Neural cell (in vitro differentiated cells): ENCODE data around the gene FKBP4. TPM values are rescaled to one million over a fixed set of nuclear protein-coding genes. Genes with fewer than 3 reads are reported as not detected.

ENCODE experiments used
- H2AFZ ChIP-seq: fragments of 200-600, 300-800 bp; sonication (generic), shearing (Covaris generic); 2 replicates; pipeline ENCODE4 v1.6.0; 2014; ENCODE audit warnings: low read depth, mild to moderate bottlenecking, antibody characterized with exemption, low read length, moderate library complexity
- H3F3A ChIP-seq: fragments of 200-600 bp; shearing (Covaris generic); 2 replicates; pipeline ENCODE4 v1.6.1; 2016; ENCODE audit warnings: mild to moderate bottlenecking, moderate library complexity, mixed read lengths, antibody characterized with exemption, low read length; ENCODE audit not compliant: insufficient read depth, poor library complexity, severe bottlenecking
- H3K27ac ChIP-seq: fragments of 200-600, 300-800 bp; sonication (generic), shearing (Covaris generic); 2 replicates; pipeline ENCODE4 v1.5.1; 2014; ENCODE audit warnings: mild to moderate bottlenecking, low read length, moderate library complexity
- H3K27me3 ChIP-seq: fragments of 300-800, 200-600 bp; sonication (generic), shearing (Covaris generic); 2 replicates; pipeline ENCODE4 v1.6.0; 2014; ENCODE audit warnings: mild to moderate bottlenecking, low read depth, low read length, moderate library complexity; ENCODE audit not compliant: insufficient read depth
- H3K36me3 ChIP-seq: fragments of 300-800, 200-600 bp; sonication (generic), shearing (Covaris generic); 2 replicates; pipeline ENCODE4 v1.5.1; 2014; ENCODE audit warnings: mild to moderate bottlenecking, antibody characterized with exemption, low read length, moderate library complexity; ENCODE audit not compliant: insufficient read depth
- H3K4me2 ChIP-seq: fragments of 300-800, 200-600 bp; sonication (generic), shearing (Covaris generic); 2 replicates; pipeline ENCODE4 v1.6.0; 2014; ENCODE audit warnings: mild to moderate bottlenecking, low read length
- H3K4me3 ChIP-seq: fragments of 300-800, 200-600 bp; sonication (generic), shearing (Covaris generic); 2 replicates; pipeline ENCODE4 v1.5.1; 2014; ENCODE audit warnings: mild to moderate bottlenecking, low read length, moderate library complexity
- H3K79me2 ChIP-seq: fragments of 200-600 bp; shearing (Covaris generic); replicated peaks from 2 replicates; pipeline ENCODE4 v1.6.0; 2014; ENCODE audit warnings: mild to moderate bottlenecking, low read length, moderate library complexity; ENCODE audit not compliant: insufficient read depth
- H3K9ac ChIP-seq: fragments of 300-800, 200-600 bp; sonication (generic), shearing (Covaris generic); 2 replicates; pipeline ENCODE4 v1.6.1; 2016; ENCODE audit warnings: mild to moderate bottlenecking, low read length, mixed read lengths
- H3K9me2 ChIP-seq: fragments of 200-600 bp; shearing (Covaris generic); 2 replicates; pipeline ENCODE4 v1.6.1; 2016; ENCODE audit warnings: mild to moderate bottlenecking, low read length, mixed read lengths; ENCODE audit not compliant: insufficient read depth
- H3K9me3 ChIP-seq: fragments of 200-600, 300-800 bp; sonication (generic), shearing (Covaris generic); 2 replicates; pipeline ENCODE4 v1.6.1; 2016; ENCODE audit warnings: mild to moderate bottlenecking, mixed run types, low read length, moderate library complexity, mixed read lengths
- H4K20me1 ChIP-seq: fragments of 200-600 bp; shearing (Covaris generic); 2 replicates; pipeline ENCODE4 v1.6.1; 2016; ENCODE audit warnings: mild to moderate bottlenecking, mixed run types; ENCODE audit not compliant: insufficient read depth
- CTCF ChIP-seq: fragments of 450-650 bp; IDR thresholded peaks from 2 replicates; pipeline ENCODE4 v1.5.1; 2014; ENCODE audit warnings: antibody characterized with exemption, mild to moderate bottlenecking, moderate library complexity; ENCODE audit not compliant: poor library complexity, severe bottlenecking
- EP300 ChIP-seq: fragments of 450-650 bp; conservative IDR thresholded peaks from 2 replicates; pipeline ENCODE4 v1.6.1; 2014; ENCODE audit warnings: antibody characterized with exemption, mild to moderate bottlenecking, moderate library complexity; ENCODE audit not compliant: poor library complexity, severe bottlenecking
- EZH2 ChIP-seq: fragments of 200-600, 300-800 bp; shearing (Covaris generic), sonication (generic); IDR thresholded peaks from 2 replicates; pipeline ENCODE4 v1.6.1; 2014; ENCODE audit warnings: antibody characterized with exemption, low read length, borderline replicate concordance, mild to moderate bottlenecking; ENCODE audit not compliant: insufficient read depth, poor library complexity, severe bottlenecking
- MXI1 ChIP-seq: fragments of 450-650 bp; conservative IDR thresholded peaks from 2 replicates; pipeline ENCODE4 v1.6.1; 2014; ENCODE audit warnings: antibody characterized with exemption, mild to moderate bottlenecking; ENCODE audit not compliant: poor library complexity, severe bottlenecking
- POLR2AphosphoS5 ChIP-seq: IDR thresholded peaks from 2 replicates; pipeline ENCODE4 v1.6.1; 2012
- RAD21 ChIP-seq: fragments of 450-650 bp; conservative IDR thresholded peaks from 2 replicates; pipeline ENCODE4 v1.6.1; 2014; ENCODE audit warnings: antibody characterized with exemption, mild to moderate bottlenecking, moderate library complexity
- REST ChIP-seq: IDR thresholded peaks from 2 replicates; pipeline ENCODE4 v1.6.1; 2012; ENCODE audit warnings: borderline replicate concordance
- SMC3 ChIP-seq: fragments of 450-650 bp; conservative IDR thresholded peaks from 2 replicates; pipeline ENCODE4 v1.6.1; 2014; ENCODE audit warnings: antibody characterized with exemption, mild to moderate bottlenecking, moderate library complexity; ENCODE audit not compliant: poor library complexity
- TAF1 ChIP-seq: IDR thresholded peaks from 2 replicates; pipeline ENCODE4 v1.6.1; 2012; ENCODE audit warnings: low read depth
- polyA plus RNA-seq: library from polyadenylated mRNA; depleted of rRNA; stranded (reverse); fragments of >200 nt; gene quantifications from 2 replicates; pipeline ENCODE4 v1.2.3, GENCODE V29; 2014

FKBP4 gene
- polyA plus RNA-seq, 1 donor from 2014 or later = 102 TPM

- H3K27me3 ChIP-seq = no peaks in the 10 kb centered on the region
- TF ChIP-seq RAD21 (no peak), MXI1 (no peak), TAF1 (no peak), REST (no peak), CTCF (no peak), SMC3 (no peak), POLR2AphosphoS5 (no peak), EP300 (no peak), EZH2 (no peak)
- H3K9me2 ChIP-seq = no peaks in the 10 kb centered on the region
- no peak overlapping the region for H3K4me2 ChIP-seq
- no peak overlapping the region for H3K4me3 ChIP-seq
- H3K9me3 ChIP-seq = no peaks in the 10 kb centered on the region
- no peaks in the 10 kb centered on the region for H3F3A ChIP-seq
- H3K27ac ChIP-seq = no peak overlapping the region
- no peak overlapping the region for H2AFZ ChIP-seq
- no peaks in the 10 kb centered on the region for H4K20me1 ChIP-seq
- H3K9ac ChIP-seq = no peak overlapping the region
- H3K79me2 ChIP-seq = no peaks in the 10 kb centered on the region
- no peaks in the 10 kb centered on the region for H3K36me3 ChIP-seq
Observed at GRCh38 chr12:2833327-2833726, 38.6 kb downstream of the FKBP4 start.

- H3K9ac ChIP-seq = no peak overlapping the region
- H2AFZ ChIP-seq = no peak overlapping the region
- H3K27me3 ChIP-seq = no peaks in the 10 kb centered on the region
- H3K27ac ChIP-seq = no peak overlapping the region
- H4K20me1 ChIP-seq = no peaks in the 10 kb centered on the region
- H3K36me3 ChIP-seq = no peaks in the 10 kb centered on the region
- H3K4me2 ChIP-seq = no peak overlapping the region
- no peaks in the 10 kb centered on the region for H3K79me2 ChIP-seq
- no peaks in the 10 kb centered on the region for H3F3A ChIP-seq
- TF ChIP-seq MXI1 (no peak), TAF1 (no peak), RAD21 (no peak), REST (no peak), CTCF (no peak), SMC3 (no peak)
- no peak overlapping the region for H3K4me3 ChIP-seq
- H3K9me2 ChIP-seq = no peaks in the 10 kb centered on the region
- no peaks in the 10 kb centered on the region for H3K9me3 ChIP-seq
Observed at GRCh38 chr12:2833810-2834209, 39.0 kb downstream of the FKBP4 start.
